Erythroblast (primary cell): ENCODE data around the gene BAIAP2.

Experiments used
- GATA1 ChIP-seq: IDR thresholded peaks from 2 replicates; pipeline ENCODE4 v1.6.1; 2011; ENCODE audit warnings: low read depth, mild to moderate bottlenecking, control low read depth, low read length, moderate library complexity
- POLR2A ChIP-seq: IDR thresholded peaks from 2 replicates; pipeline ENCODE4 v1.6.1; 2011; ENCODE audit warnings: mild to moderate bottlenecking, low read length

DNA sequence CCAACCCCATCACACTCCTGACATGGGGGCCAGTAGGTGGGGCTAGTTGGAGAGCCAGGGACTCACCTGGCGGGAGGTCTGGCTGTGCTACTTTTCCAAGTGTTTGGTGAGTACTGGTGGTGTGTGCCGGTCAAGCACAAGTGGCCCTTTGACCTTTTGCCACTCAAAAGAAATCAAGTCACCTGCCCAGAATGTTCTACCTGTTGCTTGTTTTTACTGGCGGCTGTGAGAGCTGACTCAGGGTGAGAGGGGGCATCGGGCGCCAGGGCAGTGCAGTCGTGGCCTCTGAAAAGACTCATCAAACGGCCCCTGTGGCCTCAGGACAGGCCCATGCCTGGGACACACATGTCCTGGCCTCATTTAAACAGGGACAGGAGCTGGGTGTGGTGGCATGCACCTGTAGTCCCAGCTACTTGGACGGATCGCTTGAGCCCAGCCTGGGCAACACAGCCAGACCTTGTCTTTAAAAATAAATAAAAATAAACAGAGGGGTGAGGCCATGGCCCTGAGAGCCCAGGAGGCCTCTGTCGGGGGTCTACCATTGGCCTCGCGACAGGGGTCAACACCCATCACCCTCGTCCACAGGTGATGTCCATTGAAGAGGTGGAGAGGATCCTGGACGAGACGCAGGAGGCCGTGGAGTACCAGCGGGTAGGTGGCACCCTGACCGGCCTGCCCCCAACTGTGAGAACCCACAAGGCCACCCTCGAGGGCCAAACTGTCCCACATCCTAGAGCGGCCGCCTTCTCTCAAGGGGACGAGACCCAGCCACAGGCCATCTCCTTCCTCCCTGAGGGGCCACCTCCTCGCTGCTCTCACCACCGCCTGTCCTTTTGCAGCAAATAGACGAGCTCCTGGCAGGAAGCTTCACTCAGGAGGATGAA is 38.3 kb upstream of the BAIAP2 start:
- TF ChIP-seq POLR2A: no peak
- no peak for TF ChIP-seq GATA1
